ENCODE measurements around the gene SLCO6A1.
A peak's percentile ranks its signal among the peaks of the same experiment; 100 is the strongest.

The SLCO6A1 gene

GRCh38 chr5:102537011-102537410, 38.2 kb upstream of the SLCO6A1 start:
- DNase-seq (ENCODE audit: low read depth) = no peak
- TF ChIP-seq CTCF (IDR thresholded peaks at IDR 0.05; ENCODE audit: low read length, missing control alignments) = no peak
- no peak overlapping the region for H3K4me3 ChIP-seq (replicated peaks; ENCODE audit: low read depth, low read length)

- no peak overlapping the region for H3K4me3 ChIP-seq (replicated peaks; ENCODE audit: low read depth, low read length)
- peak; percentile 29 for DNase-seq (ENCODE audit: low read depth)
- TF ChIP-seq CTCF (IDR thresholded peaks at IDR 0.05; ENCODE audit: low read length, missing control alignments) = peak; percentile 38
Measured at GRCh38 chr5:102536323-102536928, 37.6 kb upstream of the SLCO6A1 start.

DNA sequence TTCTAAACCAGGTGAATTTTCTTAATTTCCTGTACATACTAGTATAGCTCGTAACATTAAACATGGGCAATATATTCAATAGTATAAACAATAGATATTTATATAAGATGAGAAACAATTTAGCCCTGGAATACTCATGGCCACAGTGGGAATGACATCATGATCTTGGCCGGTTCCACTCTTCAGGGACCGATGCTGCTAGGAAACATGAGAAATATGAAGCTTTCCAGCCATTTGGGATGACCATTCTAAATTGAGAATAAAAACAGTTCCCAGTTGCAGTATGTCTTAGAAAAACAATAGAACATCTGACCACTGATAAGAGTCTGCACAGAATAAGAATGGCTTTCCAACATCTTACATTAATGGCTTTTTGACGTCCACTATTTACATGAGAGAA, 33.3 kb upstream of the SLCO6A1 start:
- DNase-seq (ENCODE audit: low read depth) = peak; percentile 66
- TF ChIP-seq CTCF (IDR thresholded peaks at IDR 0.05; ENCODE audit: low read length, missing control alignments) = no peak
- H3K4me3 ChIP-seq (replicated peaks; ENCODE audit: low read depth, low read length) = no peak overlapping the region

GRCh38 chr5:102531506-102531905, 32.7 kb upstream of the SLCO6A1 start:
- no peak for TF ChIP-seq CTCF (IDR thresholded peaks at IDR 0.05; ENCODE audit: low read length, missing control alignments)
- no peak overlapping the region for H3K4me3 ChIP-seq (replicated peaks; ENCODE audit: low read depth, low read length)
- DNase-seq (ENCODE audit: low read depth) = peak; percentile 49

DNA sequence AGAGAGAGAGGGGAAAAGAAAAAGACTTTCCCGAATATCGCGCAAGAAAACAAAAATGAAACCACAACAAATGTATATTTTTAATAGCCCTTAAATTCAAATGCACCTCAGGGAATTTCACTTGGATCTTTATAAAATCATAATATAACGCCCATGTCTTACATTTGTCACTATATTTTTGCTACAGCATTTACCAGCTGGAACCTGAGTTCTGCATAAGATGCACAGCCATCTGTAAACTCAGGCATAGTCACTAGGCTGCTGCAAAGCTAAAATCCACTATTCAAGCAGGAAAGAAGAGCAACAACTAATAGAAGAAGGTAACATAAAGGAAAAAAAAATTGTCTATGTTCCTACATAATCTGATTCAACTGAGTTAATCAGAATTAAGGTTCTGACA, 30.6 kb upstream of the SLCO6A1 start:
- no peak for DNase-seq (ENCODE audit: low read depth)
- H3K4me3 ChIP-seq (replicated peaks; ENCODE audit: low read depth, low read length) = peak overlapping the region; percentile 26
- no peak for TF ChIP-seq CTCF (IDR thresholded peaks at IDR 0.05; ENCODE audit: low read length, missing control alignments)

DNA sequence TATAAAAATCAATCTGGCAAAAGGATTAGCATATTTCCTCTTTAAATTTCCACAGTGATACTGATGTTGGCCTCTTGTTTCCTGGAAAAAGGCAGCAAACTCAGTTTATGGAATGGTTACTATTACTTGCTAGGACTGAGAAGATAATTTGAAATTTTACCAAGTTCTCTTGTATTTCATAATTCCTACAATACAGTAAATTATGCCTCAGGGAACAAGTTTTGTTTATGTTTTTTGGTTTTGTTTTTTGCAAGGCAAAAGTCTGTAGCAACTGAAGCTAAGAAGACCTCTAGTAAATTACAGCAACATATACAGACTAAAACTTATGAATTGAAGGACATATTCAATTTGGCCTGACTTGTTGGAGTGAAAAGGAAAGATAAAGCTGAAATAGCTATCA, 30.2 kb upstream of the SLCO6A1 start:
- TF ChIP-seq CTCF (IDR thresholded peaks at IDR 0.05; ENCODE audit: low read length, missing control alignments) = no peak
- no peak for DNase-seq (ENCODE audit: low read depth)
- peak overlapping the region; percentile 26 for H3K4me3 ChIP-seq (replicated peaks; ENCODE audit: low read depth, low read length)

DNA sequence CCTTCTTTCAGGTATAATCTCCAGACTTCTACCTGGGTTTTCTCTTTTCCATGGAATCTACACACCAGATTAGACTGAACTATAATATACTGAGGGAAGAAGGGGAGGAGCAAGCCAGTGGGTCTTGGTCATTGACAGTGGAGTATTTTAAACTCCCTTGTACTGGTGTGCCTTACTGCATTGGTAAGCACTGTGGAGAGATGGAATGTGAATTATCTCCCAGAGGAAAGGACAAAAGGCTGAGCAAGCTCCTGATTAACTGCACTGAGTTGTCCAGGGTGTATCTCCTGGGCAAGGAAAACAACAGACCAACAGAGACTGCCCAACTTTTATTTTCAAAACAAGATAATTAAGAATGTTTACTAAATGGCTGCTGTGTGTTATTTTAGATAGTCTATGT, 29.8 kb upstream of the SLCO6A1 start:
- TF ChIP-seq CTCF (IDR thresholded peaks at IDR 0.05; ENCODE audit: low read length, missing control alignments) = no peak
- DNase-seq (ENCODE audit: low read depth) = peak; percentile 16

More for the DNA sequence above, 29.8 kb upstream of the SLCO6A1 start:
- H3K4me3 ChIP-seq (replicated peaks; ENCODE audit: low read depth, low read length) = no peak overlapping the region

Data from fibroblast of pulmonary artery (primary cell).